ENCODE data around the gene NRDE2.

GRCh38 chr14:90268420-90268819, 63.3 kb downstream of the NRDE2 start:
- TF ChIP-seq CTCF (IDR thresholded peaks at IDR 0.05; ENCODE audit: low read length) (no peak), EZH2phosphoT487 (IDR thresholded peaks at IDR 0.05; ENCODE audit: low read length) (no peak), EZH2 (optimal IDR thresholded peaks at IDR 0.05; ENCODE audit: low read depth, low read length) (no peak)

Data from MM.1S (cell line).